A549 (cell line): ENCODE measurements around the gene YTHDC2. TPM values are rescaled to one million over a fixed set of nuclear protein-coding genes. Genes with fewer than 3 reads are reported as not detected.

ENCODE experiments used
- ATAC-seq, 2 experiments: fragments of 200-7000 bp in 1 of 2; fragments of >200 bp in 1 of 2; cut with Nextera tagmentation in 1 of 2; cut with Tn5 transposase in 1 of 2; 3 replicates each; pipeline versions ENCODE4 v1.8.0 to v1.9.1; 2018 to 2020; ENCODE audit warnings: mild to moderate bottlenecking in 1 of 2, moderate library complexity in 1 of 2
- CTCF ChIA-PET: fragments of 300-600 bp; sonication (Branson Sonifier 250); formaldehyde crosslinking; extraction: SDS; loops from one replicate; lab custom pipeline; 2021; ENCODE audit warnings: antibody characterized with exemption, inconsistent platforms; lab: Yijun Ruan, JAX
- POLR2A ChIA-PET: fragments of 350-600 bp; formaldehyde crosslinking; extraction: SDS; loops from one replicate; lab custom pipeline; 2021; ENCODE audit warnings: antibody characterized with exemption, inconsistent platforms; lab: Yijun Ruan, JAX
- DNase-seq, 2 experiments: peaks; one replicate each; pipeline versions ENCODE4 v3.0.0 to v3.0.0-alpha.2; 2011 to 2016; ENCODE audit warnings: low read depth in 1 of 2, low spot score in 1 of 2
- FAIRE-seq: peaks from 2 replicates; lab custom pipeline; 2011; peaks lifted over from hg19 to GRCh38; lab: Jason Lieb, UNC
- H3K27ac ChIP-seq, 2 experiments: fragments of >200 bp; sonication (Bioruptor Twin); formaldehyde crosslinking; 3 replicates each; pipeline ENCODE4 v1.5.1; 2016 to 2017
- H3K4me1 ChIP-seq: fragments of >200 bp; sonication (Bioruptor Twin); formaldehyde crosslinking; 3 replicates; pipeline ENCODE4 v1.6.1; 2016
- H3K4me2 ChIP-seq: fragments of >200 bp; sonication (Bioruptor Twin); formaldehyde crosslinking; 3 replicates; pipeline ENCODE4 v1.6.1; 2016
- H3K4me3 ChIP-seq: fragments of >200 bp; sonication (Bioruptor Twin); formaldehyde crosslinking; 3 replicates; pipeline ENCODE4 v1.5.1; 2016
- H3K9me3 ChIP-seq: fragments of >200 bp; sonication (Bioruptor Twin); formaldehyde crosslinking; 3 replicates; pipeline ENCODE4 v1.6.1; 2016
- BHLHE40 ChIP-seq: IDR thresholded peaks from 2 replicates; pipeline ENCODE4 v1.6.1; 2012; ENCODE audit warnings: low read depth, low read length, inconsistent platforms
- CBX8 ChIP-seq: fragments of 200-600 bp; sonication (generic); IDR thresholded peaks from 2 replicates; pipeline ENCODE4 v1.6.1; 2016
- CHD2 ChIP-seq: fragments of 150-350 bp; IDR thresholded peaks from 2 replicates; pipeline ENCODE4 v1.6.1; 2014; ENCODE audit warnings: low read length; ENCODE audit not compliant: partially characterized antibody
- EHF ChIP-seq: fragments of 250-450 bp; sonication (Bioruptor Pico); IDR thresholded peaks from 2 replicates; pipeline ENCODE4 v1.5.0; 2020; ENCODE audit warnings: mild to moderate bottlenecking
- EHMT2 ChIP-seq: fragments of 200-600 bp; sonication (generic); IDR thresholded peaks from 2 replicates; pipeline ENCODE4 v1.6.1; 2016; ENCODE audit warnings: antibody characterized with exemption, low read depth, mild to moderate bottlenecking, moderate library complexity
- EP300 ChIP-seq, 2 experiments: fragments of >200 bp; sonication (Bioruptor Twin); formaldehyde crosslinking; IDR thresholded peaks; 2 replicates in 1 of 2; 3 replicates in 1 of 2; pipeline ENCODE4 v1.6.1; 2016 to 2017
- FOXS1 ChIP-seq: fragments of 250-450 bp; sonication (Bioruptor Pico); IDR thresholded peaks from 2 replicates; pipeline ENCODE4 v1.5.0; 2020; ENCODE audit warnings: mild to moderate bottlenecking, moderate library complexity
- GATA3 ChIP-seq: IDR thresholded peaks from 2 replicates; pipeline ENCODE4 v1.6.1; 2012; ENCODE audit warnings: borderline replicate concordance
- HMGXB4 ChIP-seq: fragments of 250-450 bp; sonication (Bioruptor Pico); IDR thresholded peaks from 2 replicates; pipeline ENCODE4 v1.5.0; 2021; ENCODE audit warnings: mild to moderate bottlenecking, moderate library complexity, borderline replicate concordance
- JUN ChIP-seq, 2 experiments: fragments of >200 bp; sonication (Bioruptor Twin); formaldehyde crosslinking; IDR thresholded peaks; 2 replicates in 1 of 2; 3 replicates in 1 of 2; pipeline ENCODE4 v1.6.1; 2016 to 2017
- MAFK ChIP-seq: fragments of 450-650 bp; IDR thresholded peaks from 2 replicates; pipeline ENCODE4 v1.6.1; 2014; ENCODE audit not compliant: partially characterized antibody
- MAX ChIP-seq: IDR thresholded peaks from 2 replicates; pipeline ENCODE4 v1.6.1; 2012
- NFE2L2 ChIP-seq: fragments of 150-350 bp; conservative IDR thresholded peaks from 2 replicates; pipeline ENCODE4 v1.6.1; 2014; ENCODE audit warnings: low read length
- NR3C1 ChIP-seq: fragments of >200 bp; sonication (Bioruptor Twin); formaldehyde crosslinking; IDR thresholded peaks from 3 replicates; pipeline ENCODE4 v1.6.1; 2017
- PHF8 ChIP-seq: fragments of 200-600 bp; sonication (generic); IDR thresholded peaks from 2 replicates; pipeline ENCODE4 v1.6.1; 2016; ENCODE audit warnings: low read depth, mild to moderate bottlenecking, antibody characterized with exemption, moderate library complexity, borderline replicate concordance
- RAD21 ChIP-seq, 2 experiments: fragments of >200 bp in 1 of 2; sonication (Bioruptor Twin) in 1 of 2; formaldehyde crosslinking in 1 of 2; IDR thresholded peaks in 1 of 2; conservative IDR thresholded peaks in 1 of 2; 2 replicates in 1 of 2; 3 replicates in 1 of 2; pipeline ENCODE4 v1.6.1; 2012 to 2018; ENCODE audit warnings: inconsistent platforms in 1 of 2
- REST ChIP-seq: fragments of 200-600 bp; sonication (generic); IDR thresholded peaks from 2 replicates; pipeline ENCODE4 v1.6.1; 2016; ENCODE audit warnings: antibody characterized with exemption, mild to moderate bottlenecking, moderate library complexity
- RFX5 ChIP-seq: fragments of 450-650 bp; IDR thresholded peaks from 2 replicates; pipeline ENCODE4 v1.7.1; 2014; ENCODE audit warnings: antibody characterized with exemption, mild to moderate bottlenecking, moderate library complexity
- RNF2 ChIP-seq: fragments of 200-600 bp; sonication (generic); IDR thresholded peaks from 2 replicates; pipeline ENCODE4 v1.6.1; 2016; ENCODE audit warnings: low read depth, mild to moderate bottlenecking, antibody characterized with exemption, moderate library complexity, borderline replicate concordance
- SREBF2 ChIP-seq: fragments of 450-650 bp; IDR thresholded peaks from 2 replicates; pipeline ENCODE4 v1.6.1; 2014; ENCODE audit warnings: mild to moderate bottlenecking, moderate library complexity
- TFCP2L1 ChIP-seq: fragments of 250-450 bp; sonication (Bioruptor Pico); IDR thresholded peaks from 2 replicates; pipeline ENCODE4 v1.5.0; 2021; ENCODE audit warnings: mild to moderate bottlenecking
- TP53 ChIP-seq: fragments of 250-450 bp; sonication (Bioruptor Pico); IDR thresholded peaks from 2 replicates; pipeline ENCODE4 v1.5.0; 2021; ENCODE audit warnings: mild to moderate bottlenecking, moderate library complexity
- USF2 ChIP-seq: fragments of 450-650 bp; IDR thresholded peaks from 2 replicates; pipeline ENCODE4 v1.6.1; 2014; ENCODE audit warnings: antibody characterized with exemption
- WGBS: methylation state at CpG from one replicate; pipeline ENCODE4 v1.1.6; 2017; ENCODE audit errors: missing lambda C conversion rate; 5-methylcytosine and 5-hydroxymethylcytosine counted together
- polyA plus RNA-seq, 4 experiments: library from polyadenylated mRNA; depleted of rRNA in 3 of 4; stranded (reverse); fragments of >200 nt; fragmentation: RNase III in 1 of 4; extraction: RNeasy Plus Mini Kit Qiagen cat#74134 plus additional on column Dnase treatment in 1 of 4; gene quantifications; 2 replicates in 3 of 4; 3 replicates in 1 of 4; pipeline ENCODE4 v1.2.3, GENCODE V29; 2011 to 2017

Gene YTHDC2
- polyA plus RNA-seq, 2 of the 4 experiments (the other 2 are of a cell fraction): 16.4 to 19.0 TPM

GRCh38 chr5:113491022-113491421, 22.5 kb upstream of the YTHDC2 start:
- no peak overlapping the region for H3K4me2 ChIP-seq
- H3K27ac ChIP-seq: no peak overlapping the region
- FAIRE-seq: no peak
- TF ChIP-seq MAX (no peak), REST (no peak), EP300 (IDR thresholded peaks at IDR 0.05) (no peak), CBX8 (no peak), RNF2 (no peak), BHLHE40 (no peak), RFX5 (no peak), FOXS1 (CRISPR knock-in tag) (no peak), TFCP2L1 (CRISPR knock-in tag) (no peak), JUN (IDR thresholded peaks at IDR 0.05) (no peak), EHF (CRISPR knock-in tag) (no peak), SREBF2 (no peak), PHF8 (no peak), NR3C1 (no peak), USF2 (no peak)
- ChIA-PET CTCF (no interaction called here), POLR2A (no interaction called here)
- WGBS: 2% methylated on average over 2 of the region's 2 CpGs
- no peak for DNase-seq
- H3K4me3 ChIP-seq: no peak overlapping the region
- H3K4me1 ChIP-seq: peaks cover 7% of the 10 kb centered on the region; the same call in 2 of the 3 replicates
- no peak for ATAC-seq
- peaks cover 22% of the 10 kb centered on the region for H3K9me3 ChIP-seq

- FAIRE-seq: no peak
- WGBS: 78% methylated on average over 1 of the region's 1 CpG
- no peak for TF ChIP-seq HMGXB4 (CRISPR knock-in tag)
- no peak for TF ChIP-seq NFE2L2
- no peak for TF ChIP-seq TP53 (CRISPR knock-in tag)
- peak; percentile 21 for TF ChIP-seq MAFK
- no peak for TF ChIP-seq GATA3
- TF ChIP-seq EHMT2: no peak
- TF ChIP-seq RAD21 (conservative IDR thresholded peaks at IDR 0.05 in 1 of 2, IDR thresholded peaks at IDR 0.05 in 1 of 2): no peak
- no peak for TF ChIP-seq CHD2
- TF ChIP-seq, all 56 proteins: peak for 1
- Histone ChIP-seq H3K9me3 (peaks cover 22% of the 10 kb centered on the region), H3K4me2 (no peak overlapping the region), H3K27ac (no peak overlapping the region), H3K4me1 (no peaks in the 10 kb centered on the region), H3K4me3 (no peak overlapping the region)
- DNase-seq: no peak
- ChIA-PET POLR2A (no interaction called here), CTCF (interaction anchor here (0.9 to 4.0 kb wide), 6 partner anchors 9 to 572 kb away, joined by 3 to 13 read pairs (median 4); partner anchors contain the start of gene YTHDC2)
- no peak for ATAC-seq
Observed at GRCh38 chr5:113493446-113493845, 20.0 kb upstream of the YTHDC2 start.
